Measurements from ENCODE around the gene GDF2.

The GDF2 gene

DNA sequence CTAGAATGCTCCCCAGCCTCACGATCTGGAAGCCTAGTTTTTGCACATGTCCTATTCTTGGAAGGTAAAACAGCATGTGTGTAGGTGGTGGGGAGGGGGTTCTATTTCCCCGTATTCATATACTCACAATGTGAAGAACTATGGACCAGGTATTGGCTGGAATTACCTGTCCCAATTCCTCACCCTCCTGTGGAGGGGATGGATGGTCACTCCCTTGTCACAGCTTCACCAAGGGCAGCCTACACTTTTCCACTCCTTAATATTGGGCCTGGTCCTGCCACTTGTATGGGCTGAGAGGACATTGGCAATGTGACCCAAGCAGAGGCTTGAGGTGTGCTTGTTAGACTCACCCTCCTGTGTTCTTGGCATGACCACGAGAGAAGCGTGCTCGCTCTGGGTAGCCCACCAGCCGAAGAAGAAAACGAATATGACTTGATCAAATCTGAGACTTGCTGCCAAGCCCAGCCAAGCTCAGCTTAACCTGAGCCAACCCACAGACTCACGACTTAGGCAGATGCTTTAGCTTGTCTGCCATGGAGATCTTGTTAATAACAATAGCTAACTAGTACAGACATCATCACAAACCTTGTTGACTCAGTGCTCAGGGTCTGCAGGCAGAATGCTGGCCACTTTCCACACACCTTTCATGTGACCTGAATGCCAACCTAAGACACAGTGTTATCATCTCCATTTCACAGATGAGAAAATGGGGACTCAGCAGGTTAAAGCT lies 44.6 kb downstream of the GDF2 start:
- Histone ChIP-seq H3K27ac (ENCODE audit: low read depth, low read length) (no peak overlapping the region), H3K9me3 (ENCODE audit: control insufficient read depth in 1 of 2, low read length in 2 of 2) (no peaks in the 10 kb centered on the region), H3K36me3 (ENCODE audit: control insufficient read depth in 1 of 2, insufficient read depth in 2 of 2, low read length in 2 of 2) (peaks cover 0 to 18% of the 10 kb centered on the region in 2 donors), H3K9ac (ENCODE audit: low read depth in 1 of 2, low read length in 2 of 2) (no peak overlapping the region), H3K4me1 (ENCODE audit: control insufficient read depth in 1 of 2, insufficient read depth in 2 of 2, low read length in 2 of 2) (peaks cover 8 to 12% of the 10 kb centered on the region in 2 donors), H3K27me3 (ENCODE audit: control insufficient read depth in 1 of 2, insufficient read depth in 2 of 2, low read length in 2 of 2) (peaks cover 0 to 3% of the 10 kb centered on the region in 2 donors), H3K4me3 (ENCODE audit: low read depth in 1 of 2, low read length in 2 of 2) (no peak overlapping the region)

DNA sequence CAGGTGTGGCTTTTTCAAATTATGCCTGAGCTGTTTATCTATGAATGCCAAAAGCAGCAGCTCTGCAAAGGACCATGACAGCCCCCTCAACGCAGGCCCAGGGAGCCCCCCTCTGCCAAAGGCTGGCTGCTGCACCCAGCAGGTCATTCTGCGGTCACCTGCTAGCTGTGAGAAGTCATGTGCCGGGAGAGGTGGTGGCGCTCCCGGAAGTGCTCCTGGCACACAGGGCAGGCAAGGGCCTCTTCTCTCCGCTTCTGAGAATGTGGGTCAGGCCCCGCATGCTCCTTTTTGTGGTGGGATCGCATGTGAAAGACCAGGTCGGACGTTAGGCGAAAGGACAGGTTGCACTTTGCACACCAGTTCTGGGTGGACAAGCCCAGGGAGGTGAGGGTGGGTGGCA lies 45.4 kb downstream of the GDF2 start:
- Histone ChIP-seq H3K9ac (ENCODE audit: low read depth in 1 of 2, low read length in 2 of 2) (no peak overlapping the region), H3K9me3 (ENCODE audit: control insufficient read depth in 1 of 2, low read length in 2 of 2) (no peaks in the 10 kb centered on the region), H3K4me1 (ENCODE audit: control insufficient read depth in 1 of 2, insufficient read depth in 2 of 2, low read length in 2 of 2) (peaks cover 8 to 12% of the 10 kb centered on the region in 2 donors)

DNA sequence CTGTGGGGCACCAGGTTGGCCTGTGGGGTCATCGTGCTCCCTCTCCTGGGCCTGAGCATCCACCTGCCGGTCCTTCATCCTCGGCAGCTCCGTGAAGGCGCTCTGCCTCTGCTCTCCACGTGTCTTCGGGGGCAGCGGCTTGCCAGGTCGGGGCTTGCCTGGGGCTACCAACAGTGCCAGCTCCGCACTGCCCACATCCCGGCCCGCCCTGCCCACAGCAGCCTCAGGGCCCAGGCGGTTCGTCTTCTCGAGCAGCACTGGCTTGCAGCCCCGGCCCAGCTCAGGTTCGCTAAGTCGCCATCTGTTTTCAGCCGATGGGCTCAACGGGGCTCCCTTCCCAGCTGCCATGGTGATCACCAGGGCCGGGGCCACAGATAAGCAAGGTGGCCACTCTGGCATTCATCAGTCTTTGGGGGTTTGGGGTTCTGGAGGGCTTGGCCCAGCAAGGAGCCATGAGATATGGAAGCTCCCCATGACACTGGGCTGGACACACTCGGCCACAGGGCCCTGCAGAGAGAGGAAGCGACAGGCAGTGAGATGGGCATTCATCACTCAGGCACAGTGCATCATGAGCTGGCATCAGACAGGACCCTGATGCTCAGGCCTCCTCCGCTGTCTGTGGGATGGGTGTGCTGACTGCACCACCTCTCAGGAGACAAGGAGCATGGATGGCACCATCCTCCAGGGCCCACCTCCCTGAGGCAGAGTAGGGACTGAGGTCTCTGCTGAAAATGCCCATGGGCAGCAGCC lies 46.4 kb downstream of the GDF2 start:
- H3K27ac ChIP-seq (ENCODE audit: low read depth, low read length) = no peak overlapping the region
- no peak overlapping the region for H3K4me3 ChIP-seq (ENCODE audit: low read depth in 1 of 2, low read length in 2 of 2)
- H3K9ac ChIP-seq (ENCODE audit: low read depth in 1 of 2, low read length in 2 of 2) = no peak overlapping the region

More for the DNA sequence above, 45.4 kb downstream of the GDF2 start:
- Histone ChIP-seq H3K36me3 (ENCODE audit: control insufficient read depth in 1 of 2, insufficient read depth in 2 of 2, low read length in 2 of 2) (peaks cover 0 to 19% of the 10 kb centered on the region in 2 donors), H3K27ac (ENCODE audit: low read depth, low read length) (no peak overlapping the region), H3K27me3 (ENCODE audit: control insufficient read depth in 1 of 2, insufficient read depth in 2 of 2, low read length in 2 of 2) (peaks cover 0 to 3% of the 10 kb centered on the region in 2 donors), H3K4me3 (ENCODE audit: low read depth in 1 of 2, low read length in 2 of 2) (no peak overlapping the region)

DNA sequence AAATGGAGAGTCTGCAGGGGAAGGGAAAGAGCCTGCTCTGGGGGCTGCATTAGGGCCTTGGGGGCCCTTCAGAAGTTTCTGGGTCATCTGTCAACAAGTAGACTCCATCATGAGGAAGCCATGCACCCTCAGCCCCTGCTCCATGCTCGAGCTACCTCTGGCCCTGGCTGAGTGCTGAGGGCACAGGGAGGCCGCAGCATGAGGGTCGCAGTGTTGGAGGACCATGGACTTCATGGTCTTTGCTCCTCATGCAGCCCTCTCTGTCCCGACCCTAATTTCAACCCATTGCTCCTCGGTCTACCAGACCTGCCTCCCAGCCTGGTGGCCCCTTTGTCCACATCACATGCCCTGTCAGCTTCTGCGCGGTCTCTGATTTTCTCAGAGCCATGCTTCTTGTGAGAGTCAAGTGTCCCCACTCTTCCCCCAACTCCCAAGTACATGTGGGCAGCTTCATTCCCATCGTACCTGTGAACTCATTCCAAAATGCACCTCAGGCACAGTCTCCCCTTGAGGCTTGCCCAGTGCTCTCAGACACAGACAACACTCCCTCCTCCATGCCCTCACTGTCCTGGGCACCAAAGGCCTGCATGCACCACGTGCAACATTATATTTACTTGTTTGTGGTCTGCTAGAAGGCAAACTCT lies 47.1 kb downstream of the GDF2 start:
- Histone ChIP-seq H3K36me3 (ENCODE audit: control insufficient read depth in 1 of 2, insufficient read depth in 2 of 2, low read length in 2 of 2) (peaks cover 0 to 22% of the 10 kb centered on the region in 2 donors), H3K9me3 (ENCODE audit: control insufficient read depth in 1 of 2, low read length in 2 of 2) (no peaks in the 10 kb centered on the region), H3K4me1 (ENCODE audit: control insufficient read depth in 1 of 2, insufficient read depth in 2 of 2, low read length in 2 of 2) (peaks cover 2 to 4% of the 10 kb centered on the region in 2 donors), H3K27me3 (ENCODE audit: control insufficient read depth in 1 of 2, insufficient read depth in 2 of 2, low read length in 2 of 2) (peaks cover 0 to 3% of the 10 kb centered on the region in 2 donors), H3K9ac (ENCODE audit: low read depth in 1 of 2, low read length in 2 of 2) (no peak overlapping the region), H3K27ac (ENCODE audit: low read depth, low read length) (no peak overlapping the region), H3K4me3 (ENCODE audit: low read depth in 1 of 2, low read length in 2 of 2) (no peak overlapping the region)

More for the DNA sequence above, 46.4 kb downstream of the GDF2 start:
- Histone ChIP-seq H3K4me1 (ENCODE audit: control insufficient read depth in 1 of 2, insufficient read depth in 2 of 2, low read length in 2 of 2) (peaks cover 8 to 9% of the 10 kb centered on the region in 2 donors), H3K27me3 (ENCODE audit: control insufficient read depth in 1 of 2, insufficient read depth in 2 of 2, low read length in 2 of 2) (peaks cover 0 to 3% of the 10 kb centered on the region in 2 donors), H3K9me3 (ENCODE audit: control insufficient read depth in 1 of 2, low read length in 2 of 2) (no peaks in the 10 kb centered on the region), H3K36me3 (ENCODE audit: control insufficient read depth in 1 of 2, insufficient read depth in 2 of 2, low read length in 2 of 2) (peaks cover 0 to 22% of the 10 kb centered on the region in 2 donors)

DNA sequence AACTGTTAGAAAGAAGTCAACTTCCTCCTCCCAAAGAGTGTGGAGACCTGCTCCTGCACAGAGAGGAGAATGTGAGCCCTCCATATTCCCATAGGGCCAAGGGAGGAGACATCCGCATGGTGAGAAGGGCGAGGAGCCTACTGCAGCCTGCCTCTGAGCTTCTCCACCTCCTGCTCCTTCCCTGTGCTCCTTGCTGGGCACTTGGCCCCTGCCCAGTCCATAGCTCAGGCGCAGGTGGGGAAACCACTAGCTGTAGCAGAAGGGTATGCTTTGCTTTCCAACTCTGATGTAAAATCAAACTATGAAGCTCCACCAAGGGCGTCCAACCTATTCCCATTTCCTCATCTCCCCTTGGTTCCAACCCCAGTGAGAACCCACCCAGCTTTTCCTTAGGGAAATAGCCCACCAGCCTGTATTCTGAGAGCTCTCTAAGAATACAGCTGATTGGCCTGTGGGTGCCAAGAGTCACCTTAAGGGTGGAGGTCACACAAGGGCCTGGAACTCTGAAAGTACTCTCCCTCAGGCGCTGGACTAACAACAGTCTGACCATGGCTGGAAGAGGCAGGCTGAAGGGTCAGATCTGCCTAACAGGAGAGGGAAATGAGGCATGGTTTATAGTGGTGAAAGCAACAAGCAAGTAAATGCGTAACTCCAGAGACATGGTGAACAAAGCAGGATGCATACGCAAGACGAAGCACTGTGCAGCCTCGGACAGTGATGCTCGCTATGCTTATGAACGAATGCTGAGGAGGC lies 47.9 kb downstream of the GDF2 start:
- no peak overlapping the region for H3K27ac ChIP-seq (ENCODE audit: low read depth, low read length)

DNA sequence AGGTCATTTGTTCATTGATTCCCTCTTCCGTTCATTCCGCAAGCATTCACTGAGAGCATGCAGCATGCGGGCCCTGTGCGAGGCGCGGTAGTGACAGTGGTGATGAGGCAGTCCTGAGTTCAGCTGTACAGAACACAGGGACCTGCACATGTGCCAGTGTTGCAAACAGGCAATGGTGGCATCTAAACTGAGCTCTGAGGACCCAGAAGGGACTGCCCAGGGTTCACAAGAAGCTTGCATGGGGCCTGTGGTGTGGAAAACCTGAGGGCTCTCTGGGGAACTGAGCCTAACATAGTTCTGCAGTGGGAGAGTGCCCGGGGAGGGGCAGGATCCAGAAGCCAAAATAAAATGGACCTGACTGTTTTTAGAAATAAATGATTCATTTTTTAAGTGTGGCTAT lies 48.6 kb downstream of the GDF2 start:
- H3K27ac ChIP-seq (ENCODE audit: low read depth, low read length) = no peak overlapping the region
- H3K9ac ChIP-seq (ENCODE audit: low read depth in 1 of 2, low read length in 2 of 2) = no peak overlapping the region

More for the DNA sequence above, 47.9 kb downstream of the GDF2 start:
- no peaks in the 10 kb centered on the region for H3K9me3 ChIP-seq (ENCODE audit: control insufficient read depth in 1 of 2, low read length in 2 of 2)
- H3K4me3 ChIP-seq (ENCODE audit: low read depth in 1 of 2, low read length in 2 of 2) = no peak overlapping the region
- no peaks in the 10 kb centered on the region for H3K27me3 ChIP-seq (ENCODE audit: control insufficient read depth in 1 of 2, insufficient read depth in 2 of 2, low read length in 2 of 2)
- H3K4me1 ChIP-seq (ENCODE audit: control insufficient read depth in 1 of 2, insufficient read depth in 2 of 2, low read length in 2 of 2) = no peaks in the 10 kb centered on the region
- no peak overlapping the region for H3K9ac ChIP-seq (ENCODE audit: low read depth in 1 of 2, low read length in 2 of 2)
- H3K36me3 ChIP-seq (ENCODE audit: control insufficient read depth in 1 of 2, insufficient read depth in 2 of 2, low read length in 2 of 2) = peaks cover 0 to 22% of the 10 kb centered on the region in 2 donors

DNA sequence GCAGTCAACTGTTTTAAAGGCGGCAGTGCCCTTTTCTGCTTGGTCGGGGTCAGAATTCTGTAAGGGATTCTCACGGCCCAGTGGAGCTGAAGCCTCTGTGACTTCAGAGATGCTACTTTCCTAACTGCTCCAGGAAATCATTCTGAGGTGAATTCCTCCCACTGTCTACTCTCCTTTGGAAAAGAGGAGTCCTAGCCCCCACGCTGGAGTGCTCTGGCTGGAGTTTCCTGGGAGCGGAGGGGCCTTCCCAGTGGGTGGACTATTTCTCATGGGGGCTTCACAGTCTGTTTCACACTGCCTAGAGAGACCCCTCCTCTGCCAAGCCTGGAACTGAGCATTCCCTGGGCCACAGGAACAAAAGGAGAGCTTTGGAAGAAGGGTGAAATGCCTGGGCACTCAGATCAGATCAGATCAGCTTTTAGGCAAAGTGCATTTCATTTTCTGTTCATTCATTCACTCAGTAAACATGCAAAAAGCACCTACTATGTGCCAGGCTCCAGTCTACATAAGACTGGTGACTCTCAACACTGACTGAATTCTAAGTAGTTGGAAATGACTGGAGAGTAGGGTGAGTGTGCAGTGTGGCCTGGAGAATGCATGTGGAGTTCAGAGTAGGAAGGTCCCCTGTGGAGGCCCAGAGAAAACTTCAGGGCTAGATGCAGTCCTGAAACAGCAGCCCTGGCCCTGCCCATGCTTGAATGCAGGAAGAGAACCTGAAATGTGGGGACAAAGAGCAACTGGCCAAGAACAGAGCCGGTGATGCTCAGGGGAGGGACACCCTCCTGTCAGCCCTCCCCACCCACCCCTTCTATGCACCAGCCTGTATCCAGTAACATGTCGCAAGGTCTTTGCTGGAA lies 49.6 kb downstream of the GDF2 start:
- Histone ChIP-seq H3K9me3 (ENCODE audit: control insufficient read depth in 1 of 2, low read length in 2 of 2) (no peaks in the 10 kb centered on the region), H3K27ac (ENCODE audit: low read depth, low read length) (no peak overlapping the region), H3K36me3 (ENCODE audit: control insufficient read depth in 1 of 2, insufficient read depth in 2 of 2, low read length in 2 of 2) (peaks cover 0 to 20% of the 10 kb centered on the region in 2 donors), H3K9ac (ENCODE audit: low read depth in 1 of 2, low read length in 2 of 2) (no peak overlapping the region), H3K27me3 (ENCODE audit: control insufficient read depth in 1 of 2, insufficient read depth in 2 of 2, low read length in 2 of 2) (peaks cover 0 to 5% of the 10 kb centered on the region in 2 donors), H3K4me3 (ENCODE audit: low read depth in 1 of 2, low read length in 2 of 2) (no peak overlapping the region), H3K4me1 (ENCODE audit: control insufficient read depth in 1 of 2, insufficient read depth in 2 of 2, low read length in 2 of 2) (peaks cover 0 to 1% of the 10 kb centered on the region in 2 donors)

More for the DNA sequence above, 48.6 kb downstream of the GDF2 start:
- Histone ChIP-seq H3K4me1 (ENCODE audit: control insufficient read depth in 1 of 2, insufficient read depth in 2 of 2, low read length in 2 of 2) (no peaks in the 10 kb centered on the region), H3K27me3 (ENCODE audit: control insufficient read depth in 1 of 2, insufficient read depth in 2 of 2, low read length in 2 of 2) (no peaks in the 10 kb centered on the region), H3K36me3 (ENCODE audit: control insufficient read depth in 1 of 2, insufficient read depth in 2 of 2, low read length in 2 of 2) (peaks cover 0 to 22% of the 10 kb centered on the region in 2 donors), H3K4me3 (ENCODE audit: low read depth in 1 of 2, low read length in 2 of 2) (no peak overlapping the region), H3K9me3 (ENCODE audit: control insufficient read depth in 1 of 2, low read length in 2 of 2) (no peaks in the 10 kb centered on the region)

DNA sequence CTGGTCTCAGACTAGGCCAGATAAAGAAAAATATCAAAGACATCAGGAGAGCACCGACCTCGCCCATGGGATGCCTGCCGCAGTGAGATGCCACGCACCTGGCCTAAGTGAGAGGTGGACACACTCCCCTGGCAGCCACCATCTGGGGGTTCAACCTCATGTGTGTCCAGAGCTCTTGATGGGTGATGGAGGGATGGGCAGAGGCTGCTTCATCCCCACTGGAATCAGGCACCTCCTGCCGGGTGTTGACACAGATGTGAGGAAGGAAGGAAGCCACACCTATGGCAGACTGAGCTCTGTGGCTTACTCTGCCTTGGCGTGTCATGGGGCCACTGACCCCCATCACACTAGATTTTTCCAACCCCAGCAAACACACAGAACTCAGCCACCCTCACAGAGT lies 50.5 kb downstream of the GDF2 start:
- no peak overlapping the region for H3K27ac ChIP-seq (ENCODE audit: low read depth, low read length)
- no peak overlapping the region for H3K4me3 ChIP-seq (ENCODE audit: low read depth in 1 of 2, low read length in 2 of 2)
- H3K36me3 ChIP-seq (ENCODE audit: control insufficient read depth in 1 of 2, insufficient read depth in 2 of 2, low read length in 2 of 2) = peaks cover 0 to 12% of the 10 kb centered on the region in 2 donors
- peaks cover 6 to 9% of the 10 kb centered on the region in 2 donors for H3K4me1 ChIP-seq (ENCODE audit: control insufficient read depth in 1 of 2, insufficient read depth in 2 of 2, low read length in 2 of 2)
- H3K27me3 ChIP-seq (ENCODE audit: control insufficient read depth in 1 of 2, insufficient read depth in 2 of 2, low read length in 2 of 2) = peaks cover 0 to 5% of the 10 kb centered on the region in 2 donors
- H3K9ac ChIP-seq (ENCODE audit: low read depth in 1 of 2, low read length in 2 of 2) = no peak overlapping the region
- no peaks in the 10 kb centered on the region for H3K9me3 ChIP-seq (ENCODE audit: control insufficient read depth in 1 of 2, low read length in 2 of 2)
